ENCODE results near the gene HDGF.

GRCh38 chr1:156751451-156751756 is at the start of gene HDGF:
- no peak for TF ChIP-seq NANOG (IDR thresholded peaks at IDR 0.05; ENCODE audit: borderline replicate concordance)
- TF ChIP-seq EZH2phosphoT487 (IDR thresholded peaks at IDR 0.05; ENCODE audit: unreplicated experiment) = no peak
- no peak for TF ChIP-seq CTCF (conservative IDR thresholded peaks at IDR 0.05; ENCODE audit: low read depth in 2 of 2)
- TF ChIP-seq EZH2 (IDR thresholded peaks at IDR 0.05; ENCODE audit: low read depth, unreplicated experiment) = no peak
- TF ChIP-seq POLR2AphosphoS5 (IDR thresholded peaks at IDR 0.05; ENCODE audit: low read depth) = no peak

Measured in GM23338 (cell line).